Right renal cortex interstitium (tissue), 3 donors: Measurements from ENCODE around the gene DNAJC4. TPM values are rescaled to one million over a fixed set of nuclear protein-coding genes. Genes with fewer than 3 reads are reported as not detected.

ENCODE experiments used
- DNase-seq, 3 donors: peaks; one replicate each; pipeline ENCODE4 v3.0.0-alpha.2; 2013; ENCODE audit warnings: low read depth in 3 of 3, low spot score in 2 of 3
- polyA plus RNA-seq, 3 donors: library from polyadenylated mRNA; unstranded; fragments of 120-200 nt; gene quantifications; one replicate each; pipeline ENCODE4 v1.2.1, GENCODE V29; 2013; ENCODE audit not compliant: insufficient read length in 3 of 3

DNAJC4 gene
- polyA plus RNA-seq, 3 donors: 54.5 to 61.9 (median 54.7) TPM

GRCh38 chr11:64255135-64256128 is 25.1 kb downstream of the DNAJC4 start:
- no peak for DNase-seq

GRCh38 chr11:64256300-64256699 is 26.0 kb downstream of the DNAJC4 start:
- no peak for DNase-seq

GRCh38 chr11:64258356-64258755 is 28.0 kb downstream of the DNAJC4 start:
- no peak for DNase-seq

- DNase-seq: no peak
Observed at GRCh38 chr11:64258946-64259532, 28.7 kb downstream of the DNAJC4 start.

- DNase-seq: no peak
Observed at GRCh38 chr11:64259533-64260067, 29.3 kb downstream of the DNAJC4 start.

- no peak for DNase-seq
Observed at GRCh38 chr11:64260147-64260708, 29.9 kb downstream of the DNAJC4 start.

- no peak for DNase-seq
Observed at GRCh38 chr11:64261556-64262080, 31.3 kb downstream of the DNAJC4 start.

- no peak for DNase-seq
Observed at GRCh38 chr11:64262271-64263002, 32.1 kb downstream of the DNAJC4 start.

- no peak for DNase-seq
Observed at GRCh38 chr11:64263021-64263946, 32.9 kb downstream of the DNAJC4 start.

GRCh38 chr11:64263947-64264317 is 33.6 kb downstream of the DNAJC4 start:
- no peak for DNase-seq

GRCh38 chr11:64264371-64264852 is 34.1 kb downstream of the DNAJC4 start:
- no peak for DNase-seq

- no peak for DNase-seq
Observed at GRCh38 chr11:64265176-64266160, 35.1 kb downstream of the DNAJC4 start.

GRCh38 chr11:64266339-64266738 is 36.0 kb downstream of the DNAJC4 start:
- no peak for DNase-seq

- DNase-seq: no peak
Observed at GRCh38 chr11:64267207-64267945, 37.0 kb downstream of the DNAJC4 start.

GRCh38 chr11:64268025-64268892 is 37.9 kb downstream of the DNAJC4 start:
- DNase-seq: no peak

GRCh38 chr11:64268893-64269539 is 38.7 kb downstream of the DNAJC4 start:
- DNase-seq: no peak
